ENCODE results near the gene NFIX. TPM values are rescaled to one million over a fixed set of nuclear protein-coding genes. Genes with fewer than 3 reads are reported as not detected.

The NFIX gene
- total and polyA plus RNA-seq, 9 of the 15 experiments (the other 6 are each of a cell fraction or from before 2014, with no cell fraction given): 0.28 to 26.8 (median 5.4) TPM

DNA sequence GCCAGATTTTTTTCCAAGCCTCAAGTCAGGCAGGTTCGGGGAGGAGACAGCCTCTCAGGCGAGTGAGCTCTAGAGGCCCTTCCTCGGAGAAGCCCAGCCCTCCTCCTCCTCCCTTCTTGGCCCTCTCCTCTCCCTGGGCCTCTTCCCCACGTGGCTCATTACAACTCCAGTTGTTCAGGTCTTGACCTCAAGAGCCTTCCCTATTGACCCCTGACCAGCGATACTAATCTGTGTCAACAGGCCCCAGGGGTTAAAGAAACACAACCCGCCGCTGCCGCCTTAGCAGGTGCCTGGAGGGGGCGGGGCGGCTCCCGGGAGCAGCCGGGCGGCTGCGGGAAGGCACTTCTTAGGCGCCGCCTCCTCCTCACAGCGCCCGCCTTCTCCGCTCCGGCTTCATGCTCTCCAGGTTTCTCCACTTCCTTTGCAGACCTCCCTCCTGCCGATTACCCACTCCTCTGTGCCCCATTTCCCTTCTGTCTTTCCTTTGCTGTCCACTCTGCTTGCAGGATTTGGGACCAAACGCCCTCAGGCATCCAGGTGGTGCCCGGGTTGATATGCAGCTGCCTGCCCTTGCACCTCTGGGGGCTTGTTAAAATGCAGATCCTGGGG lies 56.4 kb downstream of the NFIX start (continued):
- TF ChIP-seq TAL1 (IDR thresholded peaks at IDR 0.05): peak; percentile 62
- TF ChIP-seq, protein P1, sequence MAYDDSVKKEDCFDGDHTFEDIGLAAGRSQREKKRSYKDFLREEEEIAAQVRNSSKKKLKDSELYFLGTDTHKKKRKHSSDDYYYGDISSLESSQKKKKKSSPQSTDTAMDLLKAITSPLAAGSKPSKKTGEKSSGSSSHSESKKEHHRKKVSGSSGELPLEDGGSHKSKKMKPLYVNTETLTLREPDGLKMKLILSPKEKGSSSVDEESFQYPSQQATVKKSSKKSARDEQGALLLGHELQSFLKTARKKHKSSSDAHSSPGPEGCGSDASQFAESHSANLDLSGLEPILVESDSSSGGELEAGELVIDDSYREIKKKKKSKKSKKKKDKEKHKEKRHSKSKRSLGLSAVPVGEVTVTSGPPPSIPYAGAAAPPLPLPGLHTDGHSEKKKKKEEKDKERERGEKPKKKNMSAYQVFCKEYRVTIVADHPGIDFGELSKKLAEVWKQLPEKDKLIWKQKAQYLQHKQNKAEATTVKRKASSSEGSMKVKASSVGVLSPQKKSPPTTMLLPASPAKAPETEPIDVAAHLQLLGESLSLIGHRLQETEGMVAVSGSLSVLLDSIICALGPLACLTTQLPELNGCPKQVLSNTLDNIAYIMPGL (CRISPR knock-in tag; IDR thresholded peaks at IDR 0.05): no peak
- TF ChIP-seq FOXM1 (IDR thresholded peaks at IDR 0.05; ENCODE audit: low read depth): peak; percentile 34; the same call in 1 of the 2 replicates
- no peak for TF ChIP-seq FOXM1 (CRISPR knock-in tag; IDR thresholded peaks at IDR 0.05; ENCODE audit: low read depth)
- 0 out of 4 replicates have a peak, but pooled peaks of 1 of the 2 experiments have one; percentile 3 for TF ChIP-seq RAD21 (CRISPR knock-in tag; conservative IDR thresholded peaks at IDR 0.05 in 1 of 2, IDR thresholded peaks at IDR 0.05 in 1 of 2)
- peak; percentile 42; the same call in 1 of the 2 replicates for TF ChIP-seq GATA2 (CRISPR knock-in tag; IDR thresholded peaks at IDR 0.05)
- TF ChIP-seq, protein P2, sequence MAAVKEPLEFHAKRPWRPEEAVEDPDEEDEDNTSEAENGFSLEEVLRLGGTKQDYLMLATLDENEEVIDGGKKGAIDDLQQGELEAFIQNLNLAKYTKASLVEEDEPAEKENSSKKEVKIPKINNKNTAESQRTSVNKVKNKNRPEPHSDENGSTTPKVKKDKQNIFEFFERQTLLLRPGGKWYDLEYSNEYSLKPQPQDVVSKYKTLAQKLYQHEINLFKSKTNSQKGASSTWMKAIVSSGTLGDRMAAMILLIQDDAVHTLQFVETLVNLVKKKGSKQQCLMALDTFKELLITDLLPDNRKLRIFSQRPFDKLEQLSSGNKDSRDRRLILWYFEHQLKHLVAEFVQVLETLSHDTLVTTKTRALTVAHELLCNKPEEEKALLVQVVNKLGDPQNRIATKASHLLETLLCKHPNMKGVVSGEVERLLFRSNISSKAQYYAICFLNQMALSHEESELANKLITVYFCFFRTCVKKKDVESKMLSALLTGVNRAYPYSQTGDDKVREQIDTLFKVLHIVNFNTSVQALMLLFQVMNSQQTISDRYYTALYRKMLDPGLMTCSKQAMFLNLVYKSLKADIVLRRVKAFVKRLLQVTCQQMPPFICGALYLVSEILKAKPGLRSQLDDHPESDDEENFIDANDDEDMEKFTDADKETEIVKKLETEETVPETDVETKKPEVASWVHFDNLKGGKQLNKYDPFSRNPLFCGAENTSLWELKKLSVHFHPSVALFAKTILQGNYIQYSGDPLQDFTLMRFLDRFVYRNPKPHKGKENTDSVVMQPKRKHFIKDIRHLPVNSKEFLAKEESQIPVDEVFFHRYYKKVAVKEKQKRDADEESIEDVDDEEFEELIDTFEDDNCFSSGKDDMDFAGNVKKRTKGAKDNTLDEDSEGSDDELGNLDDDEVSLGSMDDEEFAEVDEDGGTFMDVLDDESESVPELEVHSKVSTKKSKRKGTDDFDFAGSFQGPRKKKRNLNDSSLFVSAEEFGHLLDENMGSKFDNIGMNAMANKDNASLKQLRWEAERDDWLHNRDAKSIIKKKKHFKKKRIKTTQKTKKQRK (IDR thresholded peaks at IDR 0.05; ENCODE audit: borderline replicate concordance, low read depth, low read length): no peak
- peak; percentile 50; the same call in 1 of the 2 replicates for TF ChIP-seq TEAD4 (IDR thresholded peaks at IDR 0.05; ENCODE audit: low read length)
- no peak for TF ChIP-seq TEAD4 (CRISPR knock-in tag; IDR thresholded peaks at IDR 0.05; ENCODE audit: borderline replicate concordance)
- TF ChIP-seq CBFA2T3 (IDR thresholded peaks at IDR 0.05): peak; percentile 88
- peak; percentile 67 for TF ChIP-seq TCF3 (CRISPR knock-in tag; IDR thresholded peaks at IDR 0.05)
- peak; percentile 91 for TF ChIP-seq ESRRA (IDR thresholded peaks at IDR 0.05; ENCODE audit: borderline replicate concordance, low read depth)
- peak; percentile 76 for TF ChIP-seq KLF13 (tag; IDR thresholded peaks at IDR 0.05; ENCODE audit: borderline replicate concordance, low read depth)
- TF ChIP-seq, protein P3, sequence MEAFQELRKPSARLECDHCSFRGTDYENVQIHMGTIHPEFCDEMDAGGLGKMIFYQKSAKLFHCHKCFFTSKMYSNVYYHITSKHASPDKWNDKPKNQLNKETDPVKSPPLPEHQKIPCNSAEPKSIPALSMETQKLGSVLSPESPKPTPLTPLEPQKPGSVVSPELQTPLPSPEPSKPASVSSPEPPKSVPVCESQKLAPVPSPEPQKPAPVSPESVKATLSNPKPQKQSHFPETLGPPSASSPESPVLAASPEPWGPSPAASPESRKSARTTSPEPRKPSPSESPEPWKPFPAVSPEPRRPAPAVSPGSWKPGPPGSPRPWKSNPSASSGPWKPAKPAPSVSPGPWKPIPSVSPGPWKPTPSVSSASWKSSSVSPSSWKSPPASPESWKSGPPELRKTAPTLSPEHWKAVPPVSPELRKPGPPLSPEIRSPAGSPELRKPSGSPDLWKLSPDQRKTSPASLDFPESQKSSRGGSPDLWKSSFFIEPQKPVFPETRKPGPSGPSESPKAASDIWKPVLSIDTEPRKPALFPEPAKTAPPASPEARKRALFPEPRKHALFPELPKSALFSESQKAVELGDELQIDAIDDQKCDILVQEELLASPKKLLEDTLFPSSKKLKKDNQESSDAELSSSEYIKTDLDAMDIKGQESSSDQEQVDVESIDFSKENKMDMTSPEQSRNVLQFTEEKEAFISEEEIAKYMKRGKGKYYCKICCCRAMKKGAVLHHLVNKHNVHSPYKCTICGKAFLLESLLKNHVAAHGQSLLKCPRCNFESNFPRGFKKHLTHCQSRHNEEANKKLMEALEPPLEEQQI (IDR thresholded peaks at IDR 0.05): no peak
- no peak for TF ChIP-seq ZNF224 (CRISPR knock-in tag; IDR thresholded peaks at IDR 0.05)
- no peak for TF ChIP-seq BRD9 (IDR thresholded peaks at IDR 0.05; ENCODE audit: low read depth, partially characterized antibody)
- peak; percentile 93 to 97 for TF ChIP-seq FOXA3 (CRISPR knock-in tag; conservative IDR thresholded peaks at IDR 0.05 in 1 of 2, IDR thresholded peaks at IDR 0.05 in 1 of 2)
- TF ChIP-seq KAT7 (CRISPR knock-in tag; IDR thresholded peaks at IDR 0.05; ENCODE audit: borderline replicate concordance): 0 out of 2 replicates have a peak, but pooled peaks have one; percentile 38
- TF ChIP-seq, protein P4, sequence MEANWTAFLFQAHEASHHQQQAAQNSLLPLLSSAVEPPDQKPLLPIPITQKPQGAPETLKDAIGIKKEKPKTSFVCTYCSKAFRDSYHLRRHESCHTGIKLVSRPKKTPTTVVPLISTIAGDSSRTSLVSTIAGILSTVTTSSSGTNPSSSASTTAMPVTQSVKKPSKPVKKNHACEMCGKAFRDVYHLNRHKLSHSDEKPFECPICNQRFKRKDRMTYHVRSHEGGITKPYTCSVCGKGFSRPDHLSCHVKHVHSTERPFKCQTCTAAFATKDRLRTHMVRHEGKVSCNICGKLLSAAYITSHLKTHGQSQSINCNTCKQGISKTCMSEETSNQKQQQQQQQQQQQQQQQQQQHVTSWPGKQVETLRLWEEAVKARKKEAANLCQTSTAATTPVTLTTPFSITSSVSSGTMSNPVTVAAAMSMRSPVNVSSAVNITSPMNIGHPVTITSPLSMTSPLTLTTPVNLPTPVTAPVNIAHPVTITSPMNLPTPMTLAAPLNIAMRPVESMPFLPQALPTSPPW (CRISPR knock-in tag; IDR thresholded peaks at IDR 0.05): peak; percentile 78
